ENCODE measurements around the gene KMT5C. TPM values are rescaled to one million over a fixed set of nuclear protein-coding genes. Genes with fewer than 3 reads are reported as not detected.

KMT5C gene
- total and polyA plus RNA-seq, 2 experiments from 2014 or later: 14.2 to 34.3 TPM

DNA sequence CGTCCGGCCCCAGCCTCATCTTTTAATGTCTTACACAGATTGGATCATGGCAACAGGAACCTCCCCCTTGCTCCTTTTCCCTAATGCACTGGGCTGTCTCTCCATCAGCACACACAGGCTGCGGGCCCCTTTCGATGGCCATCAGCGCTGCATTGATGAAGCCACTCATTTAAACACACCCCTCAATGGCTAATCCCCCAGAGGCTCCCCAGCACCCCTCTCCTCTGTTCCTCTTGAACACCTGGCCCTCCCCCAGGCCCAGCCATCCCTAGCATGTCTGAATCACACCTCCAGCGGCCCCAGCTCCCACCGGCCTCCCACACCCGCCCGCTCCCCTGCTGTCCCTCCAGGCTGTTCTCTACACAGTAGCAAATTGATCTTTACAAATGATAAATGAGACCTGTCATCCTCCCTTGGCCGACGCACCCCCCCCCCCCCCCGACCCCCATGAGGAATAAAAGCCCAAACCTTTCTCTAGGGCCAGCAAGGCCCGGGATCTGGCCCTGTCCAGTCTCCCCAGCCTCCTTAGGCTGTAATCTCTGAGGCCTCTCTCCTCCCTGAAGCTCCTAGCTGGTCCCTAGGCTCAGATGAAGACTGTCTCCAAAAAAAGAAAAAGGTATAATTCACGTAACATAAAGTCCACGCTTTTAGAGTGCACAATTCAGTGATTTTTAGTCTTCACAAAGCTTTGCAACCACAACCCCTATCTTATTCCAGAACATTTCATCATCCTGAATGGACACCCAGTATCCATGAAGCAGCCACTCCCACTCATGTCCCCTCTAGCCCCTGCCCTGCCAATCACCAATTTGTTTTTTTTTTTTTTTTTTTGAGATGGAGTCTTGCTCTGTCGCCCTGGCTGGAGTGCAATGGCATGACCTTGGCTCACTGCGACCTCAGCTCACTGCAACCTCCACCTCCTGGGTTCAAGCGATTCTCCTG, 53.4 kb downstream of the KMT5C start:
- no peaks in the 10 kb centered on the region for H3K9me2 ChIP-seq (ENCODE audit: insufficient read depth)
- Mint-ChIP-seq H3K9me3 (no peaks in the 10 kb centered on the region; the same call in 2 of the 3 replicates), H3K27ac (peak overlapping the region; percentile 94), H3K4me1 (peaks cover 52% of the 10 kb centered on the region), H3K4me3 (peak overlapping the region; percentile 59), H3K27me3 (ENCODE audit: insufficient read depth, low read depth, poor library complexity) (peaks cover 31% of the 10 kb centered on the region), H3K36me3 (ENCODE audit: low read depth) (peaks cover 29% of the 10 kb centered on the region)
- peak; percentile 74 for ATAC-seq
- peak; percentile 62 for DNase-seq (ENCODE audit: low spot score)
- H3K79me2 ChIP-seq (replicated peaks; ENCODE audit: insufficient read depth): peaks cover 5% of the 10 kb centered on the region; the same call in 1 of the 2 replicates
- no peaks in the 10 kb centered on the region for H3K27me3 ChIP-seq (ENCODE audit: insufficient read depth)
- peaks cover 37% of the 10 kb centered on the region for H3F3A ChIP-seq (replicated peaks; ENCODE audit: low read depth)
- peaks cover 20% of the 10 kb centered on the region for H4K20me1 ChIP-seq (replicated peaks; ENCODE audit: insufficient read depth)
- peak overlapping the region; percentile 30 for H3K4me3 ChIP-seq
- TF ChIP-seq EZH2 (IDR thresholded peaks at IDR 0.05; ENCODE audit: low read depth, unreplicated experiment) (no peak), EZH2phosphoT487 (IDR thresholded peaks at IDR 0.05; ENCODE audit: unreplicated experiment) (no peak), ZNF114 (CRISPR knock-in tag; IDR thresholded peaks at IDR 0.05) (no peak), POLR2AphosphoS5 (IDR thresholded peaks at IDR 0.05; ENCODE audit: low read depth) (no peak), NANOG (IDR thresholded peaks at IDR 0.05; ENCODE audit: borderline replicate concordance) (no peak), STAT1 (IDR thresholded peaks at IDR 0.05; ENCODE audit: unreplicated experiment) (no peak), CREB1 (CRISPR knock-in tag; IDR thresholded peaks at IDR 0.05; ENCODE audit: low read depth) (no peak), ZNF331 (CRISPR knock-in tag; IDR thresholded peaks at IDR 0.05; ENCODE audit: low read depth) (no peak), JUNB (IDR thresholded peaks at IDR 0.05; ENCODE audit: unreplicated experiment) (no peak)
- TF ChIP-seq, protein P1, sequence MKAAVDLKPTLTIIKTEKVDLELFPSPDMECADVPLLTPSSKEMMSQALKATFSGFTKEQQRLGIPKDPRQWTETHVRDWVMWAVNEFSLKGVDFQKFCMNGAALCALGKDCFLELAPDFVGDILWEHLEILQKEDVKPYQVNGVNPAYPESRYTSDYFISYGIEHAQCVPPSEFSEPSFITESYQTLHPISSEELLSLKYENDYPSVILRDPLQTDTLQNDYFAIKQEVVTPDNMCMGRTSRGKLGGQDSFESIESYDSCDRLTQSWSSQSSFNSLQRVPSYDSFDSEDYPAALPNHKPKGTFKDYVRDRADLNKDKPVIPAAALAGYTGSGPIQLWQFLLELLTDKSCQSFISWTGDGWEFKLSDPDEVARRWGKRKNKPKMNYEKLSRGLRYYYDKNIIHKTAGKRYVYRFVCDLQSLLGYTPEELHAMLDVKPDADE (IDR thresholded peaks at IDR 0.05): no peak
- TF ChIP-seq, protein P2, sequence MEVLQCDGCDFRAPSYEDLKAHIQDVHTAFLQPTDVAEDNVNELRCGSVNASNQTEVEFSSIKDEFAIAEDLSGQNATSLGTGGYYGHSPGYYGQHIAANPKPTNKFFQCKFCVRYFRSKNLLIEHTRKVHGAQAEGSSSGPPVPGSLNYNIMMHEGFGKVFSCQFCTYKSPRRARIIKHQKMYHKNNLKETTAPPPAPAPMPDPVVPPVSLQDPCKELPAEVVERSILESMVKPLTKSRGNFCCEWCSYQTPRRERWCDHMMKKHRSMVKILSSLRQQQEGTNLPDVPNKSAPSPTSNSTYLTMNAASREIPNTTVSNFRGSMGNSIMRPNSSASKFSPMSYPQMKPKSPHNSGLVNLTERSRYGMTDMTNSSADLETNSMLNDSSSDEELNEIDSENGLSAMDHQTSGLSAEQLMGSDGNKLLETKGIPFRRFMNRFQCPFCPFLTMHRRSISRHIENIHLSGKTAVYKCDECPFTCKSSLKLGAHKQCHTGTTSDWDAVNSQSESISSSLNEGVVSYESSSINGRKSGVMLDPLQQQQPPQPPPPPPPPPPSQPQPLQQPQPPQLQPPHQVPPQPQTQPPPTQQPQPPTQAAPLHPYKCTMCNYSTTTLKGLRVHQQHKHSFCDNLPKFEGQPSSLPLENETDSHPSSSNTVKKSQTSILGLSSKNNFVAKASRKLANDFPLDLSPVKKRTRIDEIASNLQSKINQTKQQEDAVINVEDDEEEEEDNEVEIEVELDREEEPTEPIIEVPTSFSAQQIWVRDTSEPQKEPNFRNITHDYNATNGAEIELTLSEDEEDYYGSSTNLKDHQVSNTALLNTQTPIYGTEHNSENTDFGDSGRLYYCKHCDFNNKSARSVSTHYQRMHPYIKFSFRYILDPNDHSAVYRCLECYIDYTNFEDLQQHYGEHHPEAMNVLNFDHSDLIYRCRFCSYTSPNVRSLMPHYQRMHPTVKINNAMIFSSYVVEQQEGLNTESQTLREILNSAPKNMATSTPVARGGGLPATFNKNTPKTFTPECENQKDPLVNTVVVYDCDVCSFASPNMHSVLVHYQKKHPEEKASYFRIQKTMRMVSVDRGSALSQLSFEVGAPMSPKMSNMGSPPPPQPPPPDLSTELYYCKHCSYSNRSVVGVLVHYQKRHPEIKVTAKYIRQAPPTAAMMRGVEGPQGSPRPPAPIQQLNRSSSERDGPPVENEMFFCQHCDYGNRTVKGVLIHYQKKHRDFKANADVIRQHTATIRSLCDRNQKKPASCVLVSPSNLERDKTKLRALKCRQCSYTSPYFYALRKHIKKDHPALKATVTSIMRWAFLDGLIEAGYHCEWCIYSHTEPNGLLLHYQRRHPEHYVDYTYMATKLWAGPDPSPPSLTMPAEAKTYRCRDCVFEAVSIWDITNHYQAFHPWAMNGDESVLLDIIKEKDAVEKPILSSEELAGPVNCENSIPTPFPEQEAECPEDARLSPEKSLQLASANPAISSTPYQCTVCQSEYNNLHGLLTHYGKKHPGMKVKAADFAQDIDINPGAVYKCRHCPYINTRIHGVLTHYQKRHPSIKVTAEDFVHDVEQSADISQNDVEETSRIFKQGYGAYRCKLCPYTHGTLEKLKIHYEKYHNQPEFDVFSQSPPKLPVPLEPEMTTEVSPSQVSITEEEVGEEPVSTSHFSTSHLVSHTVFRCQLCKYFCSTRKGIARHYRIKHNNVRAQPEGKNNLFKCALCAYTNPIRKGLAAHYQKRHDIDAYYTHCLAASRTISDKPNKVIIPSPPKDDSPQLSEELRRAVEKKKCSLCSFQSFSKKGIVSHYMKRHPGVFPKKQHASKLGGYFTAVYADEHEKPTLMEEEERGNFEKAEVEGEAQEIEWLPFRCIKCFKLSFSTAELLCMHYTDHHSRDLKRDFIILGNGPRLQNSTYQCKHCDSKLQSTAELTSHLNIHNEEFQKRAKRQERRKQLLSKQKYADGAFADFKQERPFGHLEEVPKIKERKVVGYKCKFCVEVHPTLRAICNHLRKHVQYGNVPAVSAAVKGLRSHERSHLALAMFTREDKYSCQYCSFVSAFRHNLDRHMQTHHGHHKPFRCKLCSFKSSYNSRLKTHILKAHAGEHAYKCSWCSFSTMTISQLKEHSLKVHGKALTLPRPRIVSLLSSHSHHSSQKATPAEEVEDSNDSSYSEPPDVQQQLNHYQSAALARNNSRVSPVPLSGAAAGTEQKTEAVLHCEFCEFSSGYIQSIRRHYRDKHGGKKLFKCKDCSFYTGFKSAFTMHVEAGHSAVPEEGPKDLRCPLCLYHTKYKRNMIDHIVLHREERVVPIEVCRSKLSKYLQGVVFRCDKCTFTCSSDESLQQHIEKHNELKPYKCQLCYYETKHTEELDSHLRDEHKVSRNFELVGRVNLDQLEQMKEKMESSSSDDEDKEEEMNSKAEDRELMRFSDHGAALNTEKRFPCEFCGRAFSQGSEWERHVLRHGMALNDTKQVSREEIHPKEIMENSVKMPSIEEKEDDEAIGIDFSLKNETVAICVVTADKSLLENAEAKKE (CRISPR knock-in tag; IDR thresholded peaks at IDR 0.05): no peak
- TF ChIP-seq, protein P3, sequence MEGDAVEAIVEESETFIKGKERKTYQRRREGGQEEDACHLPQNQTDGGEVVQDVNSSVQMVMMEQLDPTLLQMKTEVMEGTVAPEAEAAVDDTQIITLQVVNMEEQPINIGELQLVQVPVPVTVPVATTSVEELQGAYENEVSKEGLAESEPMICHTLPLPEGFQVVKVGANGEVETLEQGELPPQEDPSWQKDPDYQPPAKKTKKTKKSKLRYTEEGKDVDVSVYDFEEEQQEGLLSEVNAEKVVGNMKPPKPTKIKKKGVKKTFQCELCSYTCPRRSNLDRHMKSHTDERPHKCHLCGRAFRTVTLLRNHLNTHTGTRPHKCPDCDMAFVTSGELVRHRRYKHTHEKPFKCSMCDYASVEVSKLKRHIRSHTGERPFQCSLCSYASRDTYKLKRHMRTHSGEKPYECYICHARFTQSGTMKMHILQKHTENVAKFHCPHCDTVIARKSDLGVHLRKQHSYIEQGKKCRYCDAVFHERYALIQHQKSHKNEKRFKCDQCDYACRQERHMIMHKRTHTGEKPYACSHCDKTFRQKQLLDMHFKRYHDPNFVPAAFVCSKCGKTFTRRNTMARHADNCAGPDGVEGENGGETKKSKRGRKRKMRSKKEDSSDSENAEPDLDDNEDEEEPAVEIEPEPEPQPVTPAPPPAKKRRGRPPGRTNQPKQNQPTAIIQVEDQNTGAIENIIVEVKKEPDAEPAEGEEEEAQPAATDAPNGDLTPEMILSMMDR (conservative IDR thresholded peaks at IDR 0.05; ENCODE audit: low read depth in 2 of 2): no peak
- TF ChIP-seq, protein P4, sequence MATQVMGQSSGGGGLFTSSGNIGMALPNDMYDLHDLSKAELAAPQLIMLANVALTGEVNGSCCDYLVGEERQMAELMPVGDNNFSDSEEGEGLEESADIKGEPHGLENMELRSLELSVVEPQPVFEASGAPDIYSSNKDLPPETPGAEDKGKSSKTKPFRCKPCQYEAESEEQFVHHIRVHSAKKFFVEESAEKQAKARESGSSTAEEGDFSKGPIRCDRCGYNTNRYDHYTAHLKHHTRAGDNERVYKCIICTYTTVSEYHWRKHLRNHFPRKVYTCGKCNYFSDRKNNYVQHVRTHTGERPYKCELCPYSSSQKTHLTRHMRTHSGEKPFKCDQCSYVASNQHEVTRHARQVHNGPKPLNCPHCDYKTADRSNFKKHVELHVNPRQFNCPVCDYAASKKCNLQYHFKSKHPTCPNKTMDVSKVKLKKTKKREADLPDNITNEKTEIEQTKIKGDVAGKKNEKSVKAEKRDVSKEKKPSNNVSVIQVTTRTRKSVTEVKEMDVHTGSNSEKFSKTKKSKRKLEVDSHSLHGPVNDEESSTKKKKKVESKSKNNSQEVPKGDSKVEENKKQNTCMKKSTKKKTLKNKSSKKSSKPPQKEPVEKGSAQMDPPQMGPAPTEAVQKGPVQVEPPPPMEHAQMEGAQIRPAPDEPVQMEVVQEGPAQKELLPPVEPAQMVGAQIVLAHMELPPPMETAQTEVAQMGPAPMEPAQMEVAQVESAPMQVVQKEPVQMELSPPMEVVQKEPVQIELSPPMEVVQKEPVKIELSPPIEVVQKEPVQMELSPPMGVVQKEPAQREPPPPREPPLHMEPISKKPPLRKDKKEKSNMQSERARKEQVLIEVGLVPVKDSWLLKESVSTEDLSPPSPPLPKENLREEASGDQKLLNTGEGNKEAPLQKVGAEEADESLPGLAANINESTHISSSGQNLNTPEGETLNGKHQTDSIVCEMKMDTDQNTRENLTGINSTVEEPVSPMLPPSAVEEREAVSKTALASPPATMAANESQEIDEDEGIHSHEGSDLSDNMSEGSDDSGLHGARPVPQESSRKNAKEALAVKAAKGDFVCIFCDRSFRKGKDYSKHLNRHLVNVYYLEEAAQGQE (IDR thresholded peaks at IDR 0.05; ENCODE audit: unreplicated experiment): no peak
- H3K27ac ChIP-seq (ENCODE audit: low read depth): peak overlapping the region; percentile 75
- H3K4me1 ChIP-seq (ENCODE audit: insufficient read depth): peaks cover 51% of the 10 kb centered on the region
- peak overlapping the region; percentile 72 for H3K4me2 ChIP-seq
- H3K36me3 ChIP-seq (ENCODE audit: insufficient read depth): 0 out of 2 replicates have a peak, but pooled peaks cover 7% of the 10 kb centered on the region
- H2AFZ ChIP-seq: no peak overlapping the region

Measured in GM23338 (cell line).